Activated CD8-positive, alpha-beta memory T cell treated with anti-CD3 and anti-CD28 coated beads, Interleukin-2, amount 50 U/mL, for 1 hour (primary cell): ENCODE measurements around the gene TMEM273.
"Not testable (repeated sequence)": the region's sequence is repeated elsewhere in the genome, so short reads cannot be mapped to it uniquely, and the experiment has no call there.

Source experiments
- DNase-seq: peaks from one replicate; pipeline ENCODE4 v3.0.0-alpha.2; 2020; ENCODE audit errors: extremely low read depth

TMEM273 gene

DNA sequence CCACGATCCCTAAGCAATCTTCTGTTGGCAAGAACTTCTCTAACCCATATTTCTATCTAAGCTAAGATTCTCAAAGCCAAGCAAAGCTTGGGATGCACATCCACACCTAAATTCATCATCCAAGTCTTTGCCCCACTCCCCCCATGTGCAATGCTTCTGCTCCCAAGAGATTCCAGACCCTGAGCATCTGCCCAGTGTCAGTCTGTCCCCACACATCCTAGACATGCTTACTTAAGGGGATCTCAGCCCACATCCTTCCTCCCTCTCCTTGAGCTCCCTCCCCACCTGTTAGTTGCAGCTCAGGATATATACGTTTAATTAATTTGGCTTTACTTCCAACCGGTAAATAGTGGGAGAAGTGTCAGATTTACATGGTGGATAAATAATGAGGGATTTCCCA lies 17.0 kb upstream of the TMEM273 start:
- no peak for DNase-seq

DNA sequence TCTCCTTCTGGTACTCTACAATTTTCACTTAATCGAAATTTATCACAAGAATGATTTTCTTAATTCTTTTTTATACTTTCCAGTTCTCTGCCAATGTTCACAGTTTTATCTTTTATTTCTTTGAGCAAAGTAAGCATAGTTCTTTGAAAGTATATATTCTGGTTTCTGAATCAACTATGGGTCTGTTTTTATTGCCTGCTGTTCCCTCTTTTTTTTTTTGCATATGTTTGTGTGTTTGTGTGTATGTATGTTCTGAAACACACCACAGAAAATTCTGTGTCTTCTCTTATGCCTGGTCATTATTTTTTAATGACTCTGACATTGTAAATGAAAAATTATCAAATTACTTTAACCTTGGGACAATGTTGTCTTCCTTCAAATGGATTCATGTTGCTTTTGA lies 15.9 kb upstream of the TMEM273 start:
- no peak for DNase-seq

DNA sequence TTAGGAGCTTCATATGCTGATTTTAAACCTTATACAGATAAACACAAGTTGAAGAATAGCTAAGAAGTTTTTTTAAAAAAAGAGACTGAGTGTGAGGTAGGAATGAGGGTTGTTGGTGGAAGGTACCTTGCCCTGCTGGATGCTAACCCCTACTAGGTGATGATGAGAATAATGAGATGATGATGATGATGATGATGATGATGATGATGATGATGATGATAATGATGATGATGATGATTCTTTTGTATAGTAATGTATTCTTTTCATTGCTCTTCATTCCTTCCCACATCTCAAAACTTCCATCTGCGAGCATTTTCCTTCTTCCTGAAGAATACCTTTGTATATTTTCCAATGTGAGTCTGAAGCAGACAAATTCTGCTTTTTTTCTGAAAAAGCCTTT lies 14.1 kb upstream of the TMEM273 start:
- DNase-seq = no peak

DNA sequence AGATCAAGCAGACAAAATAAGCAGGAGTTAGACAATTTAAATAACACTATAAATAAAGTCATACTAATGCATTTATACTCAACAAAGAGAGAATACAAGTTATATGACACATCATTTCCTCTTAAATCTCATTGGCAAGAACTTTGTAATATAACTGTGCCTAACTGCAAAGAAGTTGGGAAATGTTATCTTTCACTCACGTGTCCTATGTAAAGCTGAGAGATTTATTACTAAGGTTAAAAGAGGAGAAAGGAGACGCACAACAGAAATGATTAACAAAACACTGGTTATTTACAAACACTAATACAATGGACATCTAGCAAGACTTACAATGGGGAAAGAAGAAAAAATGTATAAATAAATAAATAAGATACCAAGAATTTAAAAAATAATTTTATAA lies 12.7 kb upstream of the TMEM273 start:
- no peak for DNase-seq

DNA sequence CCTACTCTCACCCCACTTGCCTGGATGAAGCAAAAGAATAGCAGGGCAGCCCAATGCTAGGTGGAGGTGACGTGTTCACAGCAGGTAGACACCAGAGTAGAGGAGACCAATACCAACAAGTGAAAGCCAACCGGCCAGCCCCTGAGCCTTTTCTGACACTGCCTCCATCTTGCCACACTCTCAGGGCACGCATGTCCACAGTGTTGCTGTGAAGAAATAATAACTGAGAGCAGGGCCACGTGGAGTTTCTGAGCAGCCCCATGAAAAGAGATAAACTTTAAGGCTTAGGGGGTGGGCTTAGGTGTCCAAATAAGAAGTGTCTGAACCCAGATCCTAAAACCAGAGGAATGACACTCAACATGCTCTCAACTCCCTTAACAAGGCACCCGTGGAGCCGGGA lies 9.0 kb upstream of the TMEM273 start:
- DNase-seq = no peak

DNA sequence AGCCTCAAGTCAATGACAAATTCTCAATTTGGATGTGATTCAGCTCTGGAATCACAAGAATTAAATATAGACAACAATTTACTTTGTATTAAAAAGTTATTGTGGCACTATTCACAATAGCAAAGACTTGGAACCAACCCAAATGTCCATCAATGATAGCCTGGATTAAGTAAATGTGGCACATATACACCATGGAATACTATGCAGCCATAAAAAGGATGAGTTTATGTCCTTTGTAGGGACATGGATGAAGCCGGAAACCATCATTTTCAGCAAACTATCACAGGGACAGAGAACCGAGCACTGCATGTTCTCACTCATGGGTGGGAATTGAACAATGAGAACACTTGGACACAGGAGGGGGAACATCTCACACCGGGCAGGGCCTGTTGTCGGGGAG lies 7.7 kb upstream of the TMEM273 start:
- DNase-seq = not testable (repeated sequence)

DNA sequence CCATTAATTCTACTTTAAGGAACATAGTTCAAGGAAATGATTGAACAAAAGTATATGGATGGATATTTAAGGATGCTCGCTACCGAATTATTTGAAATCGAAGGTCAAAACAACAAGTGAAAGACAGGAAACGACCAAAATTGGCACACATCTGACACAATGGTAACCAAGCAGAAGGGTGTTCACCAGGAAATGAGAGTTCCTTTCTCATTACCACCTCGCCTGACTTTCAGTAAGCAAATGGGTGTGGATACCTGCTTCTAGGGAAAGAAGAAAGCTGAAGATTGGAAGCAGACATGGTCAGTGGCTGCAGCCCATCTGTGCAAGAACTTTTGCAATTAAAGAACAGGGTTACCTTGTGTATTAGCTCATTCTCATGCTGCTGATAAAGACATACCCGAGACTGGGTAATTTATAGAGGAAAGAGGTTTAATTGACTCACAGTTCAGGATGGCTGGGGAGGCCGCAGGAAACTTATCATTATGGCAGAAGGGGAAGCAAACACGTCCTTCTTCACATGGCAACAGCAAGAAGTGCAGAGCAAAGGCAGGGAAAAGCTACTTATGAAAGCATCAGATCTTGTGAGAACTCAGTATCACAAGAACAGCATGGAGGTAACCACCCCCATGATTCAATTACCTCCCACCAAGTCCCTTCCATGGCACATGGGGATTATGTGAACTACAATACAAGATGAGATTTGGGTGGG lies 6.2 kb upstream of the TMEM273 start:
- no peak for DNase-seq

DNA sequence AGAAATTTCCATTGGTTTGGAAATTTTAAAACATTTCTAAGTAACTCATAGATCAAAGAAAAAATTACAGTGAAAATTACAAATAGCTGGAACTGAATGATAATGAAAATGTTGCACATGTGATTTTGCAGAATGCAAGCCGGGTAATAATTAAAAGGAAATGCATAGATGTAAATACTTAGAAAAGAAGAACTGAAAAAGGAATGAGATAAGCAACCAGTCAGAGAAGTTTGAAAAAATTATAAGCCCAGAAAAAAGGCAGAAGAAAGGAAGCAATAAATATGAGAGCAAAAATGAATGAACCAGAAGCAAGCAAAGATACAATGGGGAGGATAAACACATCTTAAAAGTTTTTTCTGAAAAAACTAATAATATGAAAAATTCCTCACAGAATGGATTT lies 3.2 kb upstream of the TMEM273 start:
- no peak for DNase-seq

DNA sequence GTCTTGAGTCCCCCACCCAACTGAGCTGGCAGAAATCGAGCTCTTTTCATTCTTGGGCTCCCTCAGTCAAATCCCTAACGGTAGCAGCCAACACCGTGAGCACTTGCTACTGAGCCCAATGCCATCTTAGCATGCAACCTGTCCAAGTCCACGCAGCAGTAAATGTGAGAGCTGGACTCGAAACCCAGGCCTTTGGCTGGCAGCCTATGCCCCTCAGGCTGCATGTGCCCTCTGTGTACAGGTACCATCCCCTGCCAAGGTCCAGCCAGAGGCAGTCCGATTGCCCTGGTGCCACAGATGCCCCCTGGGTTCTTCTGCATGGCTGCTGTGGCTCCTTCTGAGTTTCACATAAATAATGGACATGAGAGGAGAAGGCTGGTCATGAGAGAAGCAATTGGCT lies 1.2 kb upstream of the TMEM273 start:
- DNase-seq = no peak

DNA sequence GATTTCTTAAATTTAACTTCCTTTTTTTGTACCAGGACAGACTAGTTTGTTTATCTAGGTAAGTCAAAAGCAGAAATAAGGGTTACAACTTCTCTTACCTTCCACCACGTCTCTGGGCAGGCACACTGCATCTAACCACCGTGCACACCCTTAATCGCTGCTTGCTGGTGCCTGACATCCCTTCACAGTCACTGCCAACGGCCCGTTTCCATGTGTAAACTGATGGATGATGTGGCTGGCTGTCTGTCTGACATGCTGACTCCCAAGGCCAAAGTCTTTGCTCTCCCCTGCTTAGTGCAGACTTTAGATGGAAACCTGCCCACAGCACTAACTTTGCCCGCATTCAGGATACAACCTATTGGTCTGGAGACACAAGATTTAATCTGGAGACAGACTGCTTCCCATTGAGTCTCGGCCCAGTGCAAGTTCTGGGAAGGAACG lies 1.1 kb downstream of the TMEM273 start:
- no peak for DNase-seq

DNA sequence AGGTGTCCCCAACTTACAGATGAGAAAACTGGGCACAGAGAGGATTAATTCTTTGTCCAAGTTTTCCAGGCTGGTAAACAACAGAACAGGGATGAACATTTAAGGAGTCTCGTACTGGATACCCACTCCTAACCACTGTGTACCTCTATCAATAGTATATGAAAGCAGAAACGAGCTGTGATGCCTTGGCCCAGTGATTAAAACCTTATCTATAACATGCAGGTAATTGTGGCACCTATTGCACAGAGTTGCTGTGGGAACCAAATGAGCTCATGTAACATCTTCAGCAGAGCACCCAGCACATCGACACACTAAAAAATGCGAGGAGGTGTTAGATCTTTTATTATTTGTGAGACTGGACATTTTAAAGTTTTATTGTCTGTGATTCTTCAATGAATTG lies 1.6 kb downstream of the TMEM273 start:
- DNase-seq = no peak

DNA sequence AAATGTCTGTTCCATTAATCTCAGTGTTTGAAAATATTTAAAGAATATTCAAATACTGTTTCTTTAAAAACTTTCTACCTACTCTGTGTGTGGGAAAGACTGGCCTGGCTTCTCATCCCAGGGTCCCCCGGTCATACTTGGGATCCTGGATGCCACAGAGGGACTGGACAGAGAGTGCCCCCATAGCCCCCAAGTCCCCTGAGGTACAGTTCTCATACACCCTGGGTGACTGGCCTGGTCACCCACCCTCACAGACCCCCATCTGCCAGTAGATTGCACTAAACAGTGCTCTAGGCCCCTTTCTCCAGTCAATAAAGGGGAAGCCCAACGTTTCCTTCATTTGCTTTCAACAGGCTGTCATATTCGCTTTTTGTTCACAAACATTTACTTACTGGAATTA lies 3.0 kb downstream of the TMEM273 start:
- no peak for DNase-seq

DNA sequence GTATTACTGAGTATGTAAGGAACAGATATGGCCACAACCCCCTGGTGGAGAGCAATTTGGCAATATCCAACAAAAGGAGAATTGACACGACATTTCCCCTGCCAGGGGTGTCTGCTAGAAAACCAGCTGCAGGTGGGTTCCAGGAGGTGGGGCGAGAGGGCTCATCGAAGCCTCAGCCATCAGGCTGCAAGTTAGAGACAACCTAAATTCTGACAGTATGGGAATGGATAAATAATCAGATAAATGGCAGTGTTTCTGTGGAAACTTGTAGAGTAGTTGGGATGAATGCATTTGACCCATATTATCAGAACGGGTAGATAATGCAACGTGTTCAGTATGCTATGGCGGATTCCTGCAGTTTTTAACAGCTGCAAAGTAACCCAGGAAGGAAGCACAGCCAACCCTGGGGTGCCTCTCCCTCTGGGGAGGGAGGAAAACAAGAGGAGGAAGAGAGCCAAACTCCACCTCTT lies 3.5 kb downstream of the TMEM273 start:
- no peak for DNase-seq

DNA sequence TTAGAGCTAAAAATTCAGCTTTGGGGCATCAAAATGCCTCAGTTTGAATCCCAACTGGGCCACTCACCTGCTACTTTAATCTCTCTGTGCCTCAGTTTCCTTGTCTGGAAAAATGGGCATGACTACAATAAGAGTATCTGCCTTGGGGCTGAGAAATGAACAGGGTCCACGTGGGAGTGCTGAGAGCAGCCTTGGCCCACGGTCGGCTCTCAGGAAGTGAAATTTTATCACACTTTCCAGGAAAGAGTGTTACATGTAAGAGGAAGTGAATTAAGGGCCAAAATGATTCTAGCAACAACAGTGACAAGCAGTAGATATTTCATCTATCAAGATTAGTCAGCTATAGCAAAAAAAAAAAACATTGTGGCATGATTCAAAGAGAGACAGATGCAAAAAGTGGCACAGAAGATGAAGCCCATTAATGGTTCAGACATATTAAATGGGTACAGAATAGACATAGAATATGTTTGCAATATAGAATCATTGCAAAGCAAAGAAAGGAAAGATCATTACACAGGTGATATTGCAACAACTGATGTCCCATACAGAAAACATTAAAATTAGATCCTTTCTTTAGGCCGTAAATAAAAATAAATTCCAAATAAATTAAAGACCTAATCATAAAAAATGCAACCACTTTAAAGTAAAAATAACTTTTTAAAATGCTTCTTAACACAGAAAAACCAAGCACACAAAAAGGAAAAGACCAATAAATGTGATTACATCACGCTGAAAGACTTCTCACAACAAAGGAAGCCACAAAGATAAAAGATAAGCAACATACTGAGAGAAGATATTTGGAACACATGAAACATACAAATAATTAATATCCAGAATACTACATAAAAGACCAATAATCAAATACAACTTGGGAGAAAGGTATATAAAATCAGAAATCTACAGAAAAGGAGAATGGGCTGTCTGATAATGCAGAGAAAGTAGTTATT lies 4.3 kb downstream of the TMEM273 start:
- no peak for DNase-seq

DNA sequence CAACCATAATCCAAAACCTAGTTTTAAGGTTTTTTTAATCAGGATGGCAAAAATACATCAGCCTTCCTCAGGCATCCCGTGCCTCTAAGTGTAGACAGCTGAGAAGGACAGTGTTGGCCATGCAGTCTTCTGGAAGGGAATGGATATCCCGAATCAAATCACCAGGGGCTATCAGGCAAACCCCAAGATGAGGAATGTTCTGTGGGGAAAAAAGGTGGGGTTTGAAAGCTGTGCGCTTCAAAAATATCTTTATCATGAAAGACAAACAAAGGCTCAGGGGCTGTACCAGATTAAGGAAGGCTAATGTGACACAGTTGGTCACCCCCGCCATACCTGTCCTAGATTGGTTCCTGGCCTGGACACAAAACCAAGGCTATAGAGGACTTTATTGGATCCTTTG lies 5.4 kb downstream of the TMEM273 start:
- DNase-seq = no peak

DNA sequence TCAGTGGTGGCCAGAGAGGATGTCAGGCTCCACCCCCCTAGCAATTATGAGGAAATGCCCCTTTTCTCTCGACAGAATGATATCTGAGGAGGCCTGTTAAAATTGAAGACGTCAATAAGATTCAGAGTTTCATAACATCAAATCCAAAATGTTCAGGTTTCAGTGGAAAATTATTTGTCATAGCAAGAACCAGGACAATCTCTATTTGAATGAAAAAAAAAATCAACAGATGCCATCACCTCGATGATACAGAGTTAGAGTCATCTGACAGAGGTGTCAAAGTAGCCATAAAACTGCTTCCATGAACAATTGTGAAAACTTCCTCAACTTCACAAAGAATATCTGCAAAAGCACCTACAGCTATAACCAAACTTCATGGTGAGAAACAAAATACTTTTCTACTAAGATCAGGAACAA lies 7.7 kb downstream of the TMEM273 start:
- DNase-seq = no peak

DNA sequence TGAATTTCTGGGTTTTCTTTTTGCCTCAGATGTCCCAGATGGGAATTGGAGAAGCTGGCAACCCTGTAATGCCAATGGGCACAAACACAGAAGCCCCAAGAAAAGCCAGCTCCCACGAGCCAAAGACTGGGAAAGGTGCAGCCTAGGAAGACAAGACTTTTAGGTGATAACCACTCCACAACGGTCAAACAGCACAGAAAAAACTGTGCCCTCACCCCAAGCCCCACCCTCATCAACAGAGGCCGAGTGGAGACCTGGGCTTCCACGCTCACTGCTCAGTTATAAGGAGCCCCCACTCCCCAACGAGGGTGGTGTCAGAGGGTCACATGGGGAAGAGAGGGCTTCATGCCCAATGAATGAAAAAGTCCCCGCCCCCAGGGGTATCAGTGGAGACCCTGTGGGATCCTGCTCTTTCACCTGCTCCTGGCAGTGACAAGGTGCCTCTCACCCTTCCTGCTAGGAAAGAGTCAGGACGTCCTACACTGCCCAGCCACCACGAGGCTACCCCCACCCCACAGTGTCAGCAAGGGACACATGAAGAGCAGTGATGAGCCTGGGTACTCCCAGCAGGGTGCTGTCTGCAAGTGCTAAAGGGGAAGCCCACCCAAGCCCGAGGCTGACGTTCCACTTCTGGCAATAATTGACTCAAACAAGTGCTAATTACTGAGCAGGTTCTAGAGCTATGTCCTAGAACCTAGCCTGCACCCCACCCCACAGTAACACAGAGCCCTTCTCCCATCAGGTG lies 8.3 kb downstream of the TMEM273 start:
- no peak for DNase-seq

DNA sequence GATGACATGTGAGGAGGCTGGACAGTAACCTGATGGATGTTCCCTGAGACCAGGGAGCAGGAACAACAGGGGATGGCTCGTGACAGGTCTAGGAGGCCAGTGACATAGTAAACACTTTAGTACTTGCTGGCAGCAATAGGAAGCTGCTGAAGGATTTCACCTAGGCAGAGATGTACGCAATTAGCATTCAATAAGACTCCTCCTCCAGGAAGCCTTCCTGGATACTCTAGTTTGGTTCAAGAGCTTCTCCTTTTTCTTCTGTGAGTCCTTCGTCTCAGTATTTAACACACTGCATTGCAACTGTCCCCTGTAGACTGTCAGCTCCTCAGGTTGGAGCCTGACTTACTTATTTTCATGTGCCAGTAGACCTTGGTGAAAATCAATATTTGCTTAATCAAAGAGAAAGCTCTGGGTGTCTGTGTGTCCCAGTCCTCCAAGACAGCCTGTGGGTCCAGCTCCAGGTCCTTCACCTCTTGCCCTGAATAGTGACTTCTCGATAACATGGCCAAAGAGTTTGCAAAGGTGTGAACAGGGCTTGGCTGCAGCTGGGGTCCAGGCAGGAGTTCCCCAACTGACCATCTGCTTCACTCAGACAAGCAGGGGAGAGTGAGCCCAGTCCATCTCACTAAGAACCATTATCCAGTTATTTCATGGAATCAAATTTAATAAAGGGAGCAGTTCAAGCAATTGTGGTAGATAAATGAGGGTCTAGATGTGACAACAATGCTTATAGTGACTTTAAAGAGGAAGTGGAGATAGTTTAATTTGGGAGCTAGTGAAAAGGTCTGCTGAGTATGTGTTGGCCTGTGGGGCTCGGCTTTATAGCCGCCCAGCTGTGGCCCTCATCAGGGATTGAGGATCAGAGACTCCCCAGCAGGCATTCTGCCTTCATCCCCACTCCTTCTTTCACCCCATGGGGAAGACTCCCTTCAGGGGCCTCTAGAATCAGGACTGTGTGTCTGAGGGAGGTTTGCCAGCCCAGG lies 9.4 kb downstream of the TMEM273 start:
- DNase-seq = no peak

DNA sequence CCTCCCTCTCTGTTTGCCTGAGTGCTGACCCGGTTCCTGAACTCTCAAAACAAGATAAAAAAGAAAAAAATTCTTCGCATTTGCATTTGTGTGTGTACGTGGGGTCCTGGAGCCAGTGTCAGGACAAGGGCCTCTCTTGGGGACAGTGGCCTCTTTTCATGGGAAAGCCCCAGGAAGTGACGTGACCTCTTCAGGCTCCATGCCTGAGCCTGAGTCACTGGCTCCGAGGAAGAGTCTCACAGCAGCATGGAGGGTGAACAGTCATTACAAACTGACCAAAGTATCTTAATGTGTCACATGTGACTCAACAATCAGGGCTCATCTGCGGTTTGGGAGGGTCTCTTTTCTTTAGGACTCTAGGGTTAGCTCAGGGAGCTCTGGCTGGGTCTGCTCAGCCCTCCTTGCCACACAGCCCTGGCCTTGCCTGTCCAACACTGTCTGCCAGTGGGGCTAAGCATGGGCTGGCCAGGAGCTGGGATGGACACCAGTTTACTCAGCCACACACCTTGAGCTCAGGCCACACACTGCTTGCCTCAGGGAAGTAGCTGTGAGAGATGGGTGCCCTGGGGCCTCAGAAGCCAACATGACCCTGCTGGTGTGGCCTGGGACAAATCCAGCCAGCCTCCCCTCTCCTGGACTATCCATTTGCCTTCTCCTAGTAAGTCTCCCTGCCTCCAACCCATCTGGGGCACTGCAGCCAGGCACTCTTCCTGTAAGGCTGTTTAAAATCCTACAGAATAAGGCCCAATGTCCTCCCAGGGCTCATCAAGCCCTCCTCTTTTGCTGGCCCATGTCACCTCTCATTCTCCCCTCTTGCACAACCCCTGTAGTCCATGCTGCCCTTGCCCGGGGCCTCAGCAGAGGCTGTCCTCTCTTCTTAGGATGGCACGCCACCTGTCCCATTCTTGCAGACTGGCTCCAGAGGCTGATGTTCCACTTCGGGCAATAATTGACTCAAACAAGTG lies 10.5 kb downstream of the TMEM273 start:
- peak; percentile 4 for DNase-seq
